Heart right ventricle (tissue), 16 donors: ENCODE measurements around the gene JPH2. TPM values are rescaled to one million over a fixed set of nuclear protein-coding genes. Genes with fewer than 3 reads are reported as not detected.

Experiments used
- ATAC-seq, 8 donors: fragments of 200-7000 bp; cut with Tn5 transposase; one replicate each; pipeline ENCODE4 v1.9.1; 2020; ENCODE audit warnings: mild to moderate bottlenecking in 8 of 8, moderate library complexity in 8 of 8, moderate number of reproducible peaks in 1 of 8
- DNase-seq, 2 donors: peaks; one replicate each; pipeline ENCODE4 v3.0.0-alpha.2; 2020
- H3K27ac ChIP-seq, 10 donors: fragments of 200-600 bp; sonication (generic) in 2 of 10; one replicate each; pipeline versions ENCODE4 v1.5.0 to v1.8.0; 2020 to 2022; ENCODE audit warnings: mild to moderate bottlenecking in 3 of 10
- H3K27me3 ChIP-seq, 7 donors: fragments of 200-600 bp; one replicate each; pipeline ENCODE4 v1.8.0; 2021 to 2022; ENCODE audit warnings: mild to moderate bottlenecking in 2 of 7
- H3K36me3 ChIP-seq, 9 donors: fragments of 200-600 bp; sonication (generic) in 1 of 9; one replicate each; pipeline versions ENCODE4 v1.5.0 to v1.8.0; 2020 to 2022; ENCODE audit warnings: mild to moderate bottlenecking in 2 of 9
- H3K4me1 ChIP-seq, 9 donors: fragments of 200-600 bp; sonication (generic) in 1 of 9; one replicate each; pipeline versions ENCODE4 v1.5.0 to v1.8.0; 2020 to 2022; ENCODE audit warnings: mild to moderate bottlenecking in 4 of 9
- H3K4me3 ChIP-seq, 10 donors: fragments of 200-600 bp; sonication (generic) in 2 of 10; one replicate each; pipeline versions ENCODE4 v1.5.0 to v1.8.0; 2020 to 2022; ENCODE audit warnings: mild to moderate bottlenecking in 7 of 10, moderate library complexity in 2 of 10
- H3K9me3 ChIP-seq, 11 donors: fragments of 200-600 bp in 10 of 11; sonication (generic) in 2 of 11; one replicate each; pipeline versions ENCODE4 v1.5.0 to v1.8.0; 2013 to 2022; ENCODE audit warnings: mild to moderate bottlenecking in 2 of 11, control low read depth in 1 of 11, moderate library complexity in 1 of 11
- WGBS, 2 donors: extraction: QIAGEN DNeasy Blood & Tissue Kit; methylation state at CpG; one replicate each; pipeline ENCODE4 v1.1.7; 2013; ENCODE audit warnings: inconsistent platforms in 1 of 2; 5-methylcytosine and 5-hydroxymethylcytosine counted together
- intact Hi-C, 10 donors: fragments of 100-400 bp; cut with DNase I; formaldehyde crosslinking; loops; one replicate each; pipeline versions ENCODE4 v1.11.1 to v1.14.2; 2022
- polyA plus RNA-seq, 2 donors: library from polyadenylated mRNA; stranded (reverse); fragments of 200-250 nt; gene quantifications; one replicate each; pipeline ENCODE4 v1.2.3, GENCODE V29; 2013
- total RNA-seq, 10 donors: library from RNA; stranded (reverse); fragmentation: NEBNext Ultra II Directional in 3 of 10; extraction: Animal tissue kit (Norgen Biotek cat#: 25700) in 3 of 10; gene quantifications; one replicate each; pipeline versions ENCODE4 v1.2.1 to v1.2.4, GENCODE V29; 2021 to 2023
- TF ChIP-seq, protein P1 (sequence below), 9 donors: fragments of 200-600 bp; sonication (generic) in 2 of 9; IDR thresholded peaks; one replicate each; pipeline versions ENCODE4 v1.5.0 to v1.8.0; 2021 to 2022; ENCODE audit warnings: antibody characterized with exemption in 9 of 9, mild to moderate bottlenecking in 5 of 9, moderate library complexity in 1 of 9
- donor health status: Arrhythmogenic right ventricular cardiomyopathy.
- donor health status: ischemic (EF 13 %, LVEDD 7.1; RV severe dilation, severe dysfunction).
- donor health status: healthy with polysubstance abuse.
- donor health status: DM: no; HTN: yes; CAD: no.
- donor health status: DM: no; HTN: no; CAD: no.
- donor health status: ischemic (EF 25% LVEDD 6.9; RV normal size, moderate dysfunction).
- donor health status: ischemic (EF 25% LVEDD 5.7; RV mildly dilated, moderate dysfunction).
- donor health status: healthy.
- donor health status: DM: yes; HTN: yes; CAD: no.
- donor health status: Ischemic cardiomyopathy.
- donor health status: ischemic (EF 35%, LVEDD 5.7; RV mildly dilated, moderate dysfunction).
- donor health status: nonischemic (EF 11% LVEDD 7.7; RV severe dilation, severe dysfunction).
- donor health status: DM: yes; HTN: yes; CAD: no.
- donor health status: PGD.
- donor health status: ischemic (EF 29% LVEDD 5.4; RV normal size, mild dysfunction).
- donor health status: nonischemic (EF 23%, LVEDD 6.1; RV moderate dilation, normal function).

Gene JPH2
- total and polyA plus RNA-seq, 12 donors = 61.9 to 215 (median 146) TPM

DNA sequence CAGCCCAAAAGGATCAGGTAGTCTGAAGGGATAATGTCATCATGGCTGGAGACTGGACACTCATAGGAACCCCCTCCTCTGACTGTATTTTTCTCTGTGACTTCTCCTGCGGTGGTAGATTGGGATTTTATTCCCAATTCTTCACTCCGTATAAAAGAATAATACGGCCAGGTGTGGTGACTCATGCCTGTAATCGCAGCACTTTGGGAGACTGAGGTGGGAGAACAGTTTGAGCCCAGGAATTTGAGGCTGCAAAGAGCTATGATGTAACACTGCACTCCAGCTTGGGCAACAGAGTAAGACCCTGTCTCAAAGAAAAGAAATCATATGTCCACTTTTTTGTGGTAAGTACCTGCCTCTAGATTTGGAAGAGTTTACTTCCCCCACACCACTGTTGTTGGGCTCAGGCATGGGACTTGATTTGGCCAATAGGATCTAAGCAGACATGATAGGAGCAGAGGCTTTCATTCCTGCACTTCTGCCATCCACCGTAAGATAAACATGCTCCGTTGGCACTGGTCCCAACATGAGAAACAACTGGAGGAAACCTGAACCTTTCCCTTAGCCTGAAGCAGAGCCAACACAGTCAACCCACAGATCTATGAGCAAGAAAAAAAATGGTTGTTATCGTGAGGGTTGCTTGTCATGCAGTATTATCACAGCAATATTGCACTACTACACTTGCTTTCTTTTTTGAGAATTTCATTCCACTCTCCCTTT, 82.0 kb downstream of the JPH2 start:
- 36 to 45% methylated on average over 7 of the region's 7 CpGs for WGBS, 2 donors
- intact Hi-C loops = no loop called here
- H3K9me3 ChIP-seq = peaks cover 0 to 26% (median 0%) of the 10 kb centered on the region in 11 donors
- peaks cover 0 to 32% (median 0%) of the 10 kb centered on the region in 7 donors for H3K27me3 ChIP-seq
- H3K36me3 ChIP-seq = no peaks in the 10 kb centered on the region
- ATAC-seq (peak in 4 of 8 donors; percentile 40 to 60 (median 46)), DNase-seq (no peak)
- no peak overlapping the region for H3K4me3 ChIP-seq
- H3K4me1 ChIP-seq = peaks cover 0 to 13% (median 0%) of the 10 kb centered on the region in 9 donors
- H3K27ac ChIP-seq = no peak overlapping the region
- TF ChIP-seq, protein P1, sequence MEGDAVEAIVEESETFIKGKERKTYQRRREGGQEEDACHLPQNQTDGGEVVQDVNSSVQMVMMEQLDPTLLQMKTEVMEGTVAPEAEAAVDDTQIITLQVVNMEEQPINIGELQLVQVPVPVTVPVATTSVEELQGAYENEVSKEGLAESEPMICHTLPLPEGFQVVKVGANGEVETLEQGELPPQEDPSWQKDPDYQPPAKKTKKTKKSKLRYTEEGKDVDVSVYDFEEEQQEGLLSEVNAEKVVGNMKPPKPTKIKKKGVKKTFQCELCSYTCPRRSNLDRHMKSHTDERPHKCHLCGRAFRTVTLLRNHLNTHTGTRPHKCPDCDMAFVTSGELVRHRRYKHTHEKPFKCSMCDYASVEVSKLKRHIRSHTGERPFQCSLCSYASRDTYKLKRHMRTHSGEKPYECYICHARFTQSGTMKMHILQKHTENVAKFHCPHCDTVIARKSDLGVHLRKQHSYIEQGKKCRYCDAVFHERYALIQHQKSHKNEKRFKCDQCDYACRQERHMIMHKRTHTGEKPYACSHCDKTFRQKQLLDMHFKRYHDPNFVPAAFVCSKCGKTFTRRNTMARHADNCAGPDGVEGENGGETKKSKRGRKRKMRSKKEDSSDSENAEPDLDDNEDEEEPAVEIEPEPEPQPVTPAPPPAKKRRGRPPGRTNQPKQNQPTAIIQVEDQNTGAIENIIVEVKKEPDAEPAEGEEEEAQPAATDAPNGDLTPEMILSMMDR (IDR thresholded peaks at IDR 0.05) = no peak

GRCh38 chr20:44102582-44102981, 84.4 kb downstream of the JPH2 start:
- H3K36me3 ChIP-seq = no peaks in the 10 kb centered on the region
- TF ChIP-seq, protein P1 (IDR thresholded peaks at IDR 0.05) = no peak
- no peak for ATAC-seq
- no peak overlapping the region for H3K4me3 ChIP-seq
- intact Hi-C loops = no loop called here
- H3K27ac ChIP-seq = no peak overlapping the region
- no peak for DNase-seq
- WGBS, 2 donors = 96 to 97% methylated on average over 1 of the region's 1 CpG
- peaks cover 0 to 21% (median 0%) of the 10 kb centered on the region in 9 donors for H3K4me1 ChIP-seq
- peaks cover 0 to 20% (median 0%) of the 10 kb centered on the region in 11 donors for H3K9me3 ChIP-seq
- peaks cover 0 to 32% (median 0%) of the 10 kb centered on the region in 7 donors for H3K27me3 ChIP-seq

DNA sequence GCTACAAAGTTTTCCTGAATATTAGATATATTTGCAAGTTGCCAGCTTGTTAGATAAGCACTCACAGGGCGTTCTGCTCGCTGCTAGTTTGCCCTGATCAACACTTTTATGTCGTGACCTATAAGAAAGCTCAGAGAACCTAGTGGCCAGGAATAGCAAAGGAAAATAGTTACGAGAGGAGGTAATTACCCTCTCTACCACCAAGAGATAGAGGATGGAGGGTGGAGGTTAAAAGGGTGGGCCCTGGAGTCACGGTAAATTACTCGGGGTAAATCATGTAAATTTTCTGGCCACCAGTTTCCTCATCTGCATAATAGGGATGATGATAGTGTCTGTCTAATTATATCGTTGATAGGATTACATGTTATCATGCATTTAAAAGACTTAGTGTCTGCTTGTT, 87.2 kb downstream of the JPH2 start:
- no peaks in the 10 kb centered on the region for H3K36me3 ChIP-seq
- ATAC-seq = no peak
- DNase-seq = no peak
- peaks cover 0 to 19% (median 0%) of the 10 kb centered on the region in 7 donors for H3K27me3 ChIP-seq
- peaks cover 0 to 20% (median 0%) of the 10 kb centered on the region in 11 donors for H3K9me3 ChIP-seq
- peaks cover 0 to 14% (median 0%) of the 10 kb centered on the region in 9 donors for H3K4me1 ChIP-seq
- no peak overlapping the region for H3K4me3 ChIP-seq
- H3K27ac ChIP-seq = no peak overlapping the region
- intact Hi-C loops = no loop called here
- TF ChIP-seq, protein P1 (IDR thresholded peaks at IDR 0.05) = no peak
- WGBS, 2 donors = 27 to 45% methylated on average over 7 of the region's 7 CpGs

GRCh38 chr20:44098657-44099056, 88.3 kb downstream of the JPH2 start:
- intact Hi-C loops = no loop called here
- Histone ChIP-seq H3K4me3 (no peak overlapping the region), H3K27me3 (peaks cover 0 to 17% (median 0%) of the 10 kb centered on the region in 7 donors), H3K36me3 (no peaks in the 10 kb centered on the region), H3K4me1 (peaks cover 0 to 11% (median 0%) of the 10 kb centered on the region in 9 donors), H3K9me3 (peaks cover 0 to 20% (median 0%) of the 10 kb centered on the region in 11 donors), H3K27ac (no peak overlapping the region)
- ATAC-seq = peak in 2 of 8 donors; percentile 24 to 46
- DNase-seq = no peak
- TF ChIP-seq, protein P1 (IDR thresholded peaks at IDR 0.05) = no peak
- 96% methylated on average over 5 of the region's 5 CpGs for WGBS, 2 donors
